Measurements from ENCODE around the gene ALX4.

The ALX4 gene

GRCh38 chr11:44345781-44346180, 35.8 kb upstream of the ALX4 start:
- DNase-seq (ENCODE audit: insufficient read length): no peak
- TF ChIP-seq POLR2AphosphoS5 (IDR thresholded peaks at IDR 0.05; ENCODE audit: low read depth, low read length): no peak
- no peak for TF ChIP-seq TAF1 (IDR thresholded peaks at IDR 0.05; ENCODE audit: borderline replicate concordance, low read depth, low read length)
- no peak for TF ChIP-seq POLR2A (IDR thresholded peaks at IDR 0.05; ENCODE audit: low read depth, low read length)
- no peak for FAIRE-seq

GRCh38 chr11:44344921-44345320, 35.0 kb upstream of the ALX4 start:
- TF ChIP-seq POLR2A (IDR thresholded peaks at IDR 0.05; ENCODE audit: low read depth, low read length) (no peak), POLR2AphosphoS5 (IDR thresholded peaks at IDR 0.05; ENCODE audit: low read depth, low read length) (no peak), TAF1 (IDR thresholded peaks at IDR 0.05; ENCODE audit: borderline replicate concordance, low read depth, low read length) (no peak)
- no peak for FAIRE-seq

GRCh38 chr11:44344423-44344820, 34.5 kb upstream of the ALX4 start:
- FAIRE-seq (no peak), DNase-seq (ENCODE audit: insufficient read length) (no peak)
- no peak for TF ChIP-seq POLR2A (IDR thresholded peaks at IDR 0.05; ENCODE audit: low read depth, low read length)
- TF ChIP-seq TAF1 (IDR thresholded peaks at IDR 0.05; ENCODE audit: borderline replicate concordance, low read depth, low read length): no peak
- TF ChIP-seq POLR2AphosphoS5 (IDR thresholded peaks at IDR 0.05; ENCODE audit: low read depth, low read length): no peak

More at GRCh38 chr11:44344921-44345320, 35.0 kb upstream of the ALX4 start:
- DNase-seq (ENCODE audit: insufficient read length): no peak

GRCh38 chr11:44343778-44344422, 34.0 kb upstream of the ALX4 start:
- no peak for FAIRE-seq
- no peak for TF ChIP-seq POLR2AphosphoS5 (IDR thresholded peaks at IDR 0.05; ENCODE audit: low read depth, low read length)
- TF ChIP-seq POLR2A (IDR thresholded peaks at IDR 0.05; ENCODE audit: low read depth, low read length): no peak
- no peak for TF ChIP-seq TAF1 (IDR thresholded peaks at IDR 0.05; ENCODE audit: borderline replicate concordance, low read depth, low read length)

GRCh38 chr11:44342616-44343015, 32.7 kb upstream of the ALX4 start:
- no peak for DNase-seq (ENCODE audit: insufficient read length)
- TF ChIP-seq POLR2AphosphoS5 (IDR thresholded peaks at IDR 0.05; ENCODE audit: low read depth, low read length) (no peak), TAF1 (IDR thresholded peaks at IDR 0.05; ENCODE audit: borderline replicate concordance, low read depth, low read length) (no peak), POLR2A (IDR thresholded peaks at IDR 0.05; ENCODE audit: low read depth, low read length) (no peak)
- no peak for FAIRE-seq

More at GRCh38 chr11:44343778-44344422, 34.0 kb upstream of the ALX4 start:
- DNase-seq (ENCODE audit: insufficient read length): no peak

- FAIRE-seq (no peak), DNase-seq (ENCODE audit: insufficient read length) (no peak)
- no peak for TF ChIP-seq TAF1 (IDR thresholded peaks at IDR 0.05; ENCODE audit: borderline replicate concordance, low read depth, low read length)
- no peak for TF ChIP-seq POLR2AphosphoS5 (IDR thresholded peaks at IDR 0.05; ENCODE audit: low read depth, low read length)
- no peak for TF ChIP-seq POLR2A (IDR thresholded peaks at IDR 0.05; ENCODE audit: low read depth, low read length)
Measured at GRCh38 chr11:44340656-44341055, 30.7 kb upstream of the ALX4 start.

- TF ChIP-seq POLR2A (IDR thresholded peaks at IDR 0.05; ENCODE audit: low read depth, low read length) (no peak), POLR2AphosphoS5 (IDR thresholded peaks at IDR 0.05; ENCODE audit: low read depth, low read length) (no peak), TAF1 (IDR thresholded peaks at IDR 0.05; ENCODE audit: borderline replicate concordance, low read depth, low read length) (no peak)
- FAIRE-seq (no peak), DNase-seq (ENCODE audit: insufficient read length) (no peak)
Measured at GRCh38 chr11:44339530-44339883, 29.6 kb upstream of the ALX4 start.

- DNase-seq (ENCODE audit: insufficient read length): no peak
- FAIRE-seq: no peak
- TF ChIP-seq POLR2A (IDR thresholded peaks at IDR 0.05; ENCODE audit: low read depth, low read length) (no peak), TAF1 (IDR thresholded peaks at IDR 0.05; ENCODE audit: borderline replicate concordance, low read depth, low read length) (no peak), POLR2AphosphoS5 (IDR thresholded peaks at IDR 0.05; ENCODE audit: low read depth, low read length) (no peak)
Measured at GRCh38 chr11:44338698-44339529, 29.0 kb upstream of the ALX4 start.

GRCh38 chr11:44338026-44338425, 28.1 kb upstream of the ALX4 start:
- TF ChIP-seq POLR2A (IDR thresholded peaks at IDR 0.05; ENCODE audit: low read depth, low read length) (no peak), TAF1 (IDR thresholded peaks at IDR 0.05; ENCODE audit: borderline replicate concordance, low read depth, low read length) (no peak), POLR2AphosphoS5 (IDR thresholded peaks at IDR 0.05; ENCODE audit: low read depth, low read length) (no peak)
- FAIRE-seq (no peak), DNase-seq (ENCODE audit: insufficient read length) (no peak)

GRCh38 chr11:44335919-44336318, 26.0 kb upstream of the ALX4 start:
- no peak for DNase-seq (ENCODE audit: insufficient read length)
- no peak for FAIRE-seq
- no peak for TF ChIP-seq TAF1 (IDR thresholded peaks at IDR 0.05; ENCODE audit: borderline replicate concordance, low read depth, low read length)
- TF ChIP-seq POLR2A (IDR thresholded peaks at IDR 0.05; ENCODE audit: low read depth, low read length): no peak
- no peak for TF ChIP-seq POLR2AphosphoS5 (IDR thresholded peaks at IDR 0.05; ENCODE audit: low read depth, low read length)

GRCh38 chr11:44335052-44335760, 25.3 kb upstream of the ALX4 start:
- TF ChIP-seq POLR2A (IDR thresholded peaks at IDR 0.05; ENCODE audit: low read depth, low read length) (no peak), TAF1 (IDR thresholded peaks at IDR 0.05; ENCODE audit: borderline replicate concordance, low read depth, low read length) (no peak), POLR2AphosphoS5 (IDR thresholded peaks at IDR 0.05; ENCODE audit: low read depth, low read length) (no peak)
- FAIRE-seq (no peak), DNase-seq (ENCODE audit: insufficient read length) (no peak)

Data from GM12892 (cell line).